ENCODE results near the gene FTO.

The FTO gene

GRCh38 chr16:53936052-53936451 lies 232.1 kb downstream of the FTO start:
- DNase-seq (ENCODE audit: low spot score): no peak

GRCh38 chr16:53936529-53936928 lies 232.6 kb downstream of the FTO start:
- DNase-seq (ENCODE audit: low spot score): no peak

- DNase-seq (ENCODE audit: low spot score): no peak
Observed at GRCh38 chr16:53937161-53937880, 233.4 kb downstream of the FTO start.

- DNase-seq (ENCODE audit: low spot score): no peak
Observed at GRCh38 chr16:53944025-53944424, 240.1 kb downstream of the FTO start.

DNA sequence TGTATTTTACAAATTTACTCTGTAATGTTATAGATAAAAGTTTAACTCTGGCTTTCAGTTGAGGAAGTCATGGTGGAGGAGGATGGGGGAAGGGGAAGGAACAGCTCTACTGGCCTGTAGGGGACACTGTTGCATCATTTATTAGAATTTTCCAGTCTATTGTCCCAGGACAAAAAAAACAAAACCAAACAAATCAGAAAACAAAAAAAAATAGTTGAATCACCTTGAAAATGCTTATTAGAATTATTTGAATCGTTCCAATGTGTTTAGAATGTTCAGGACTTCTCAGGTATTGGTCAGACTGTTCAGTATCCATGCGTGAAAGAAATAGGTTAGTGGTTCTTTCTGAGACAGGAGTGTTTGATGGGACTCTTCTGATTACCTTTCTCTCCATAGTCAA lies 242.0 kb downstream of the FTO start:
- peak; percentile 32 for DNase-seq (ENCODE audit: low spot score)

GRCh38 chr16:53946746-53947386 lies 242.9 kb downstream of the FTO start:
- no peak for DNase-seq (ENCODE audit: low spot score)

- DNase-seq (ENCODE audit: low spot score): no peak
Observed at GRCh38 chr16:53947642-53948041, 243.7 kb downstream of the FTO start.

- DNase-seq (ENCODE audit: low spot score): no peak
Observed at GRCh38 chr16:53948326-53948725, 244.4 kb downstream of the FTO start.

GRCh38 chr16:53948734-53949430 lies 244.9 kb downstream of the FTO start:
- DNase-seq (ENCODE audit: low spot score): no peak

DNA sequence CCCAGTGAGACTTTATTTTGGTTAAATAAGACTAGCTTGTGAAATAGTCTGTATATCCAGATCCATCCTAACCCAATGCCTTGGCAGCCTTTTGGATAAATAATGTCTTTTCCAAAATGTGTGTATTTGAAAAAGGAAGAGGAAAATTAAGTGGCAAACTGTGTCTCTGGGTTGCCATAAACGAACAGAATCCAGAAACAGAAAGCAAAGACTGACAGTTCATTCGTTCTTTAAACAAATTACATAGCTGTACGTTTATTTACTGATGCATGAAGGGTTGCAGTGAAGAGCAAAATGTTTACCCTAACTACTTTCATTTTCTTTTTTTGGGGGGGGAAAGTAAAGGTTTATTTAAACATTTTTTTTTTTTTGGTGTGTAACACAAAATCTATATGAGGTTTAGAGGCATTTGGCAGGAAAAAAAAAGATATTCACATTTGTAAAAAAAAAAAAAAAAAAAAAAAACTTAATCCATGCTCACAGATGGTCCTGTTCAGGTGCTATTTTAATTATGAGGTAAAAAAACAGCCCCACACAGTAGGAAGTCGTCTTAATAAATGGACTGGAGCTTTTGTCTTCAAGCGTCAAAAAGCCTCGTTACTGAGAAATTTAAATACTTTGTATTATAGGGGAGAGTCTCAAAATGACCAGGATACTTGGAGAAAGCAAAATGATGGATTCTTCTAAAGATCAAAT lies 245.9 kb downstream of the FTO start:
- no peak for DNase-seq (ENCODE audit: low spot score)

- DNase-seq (ENCODE audit: low spot score): no peak
Observed at GRCh38 chr16:53950677-53951076, 246.7 kb downstream of the FTO start.

GRCh38 chr16:53952215-53953208 lies 248.6 kb downstream of the FTO start:
- no peak for DNase-seq (ENCODE audit: low spot score)

DNA sequence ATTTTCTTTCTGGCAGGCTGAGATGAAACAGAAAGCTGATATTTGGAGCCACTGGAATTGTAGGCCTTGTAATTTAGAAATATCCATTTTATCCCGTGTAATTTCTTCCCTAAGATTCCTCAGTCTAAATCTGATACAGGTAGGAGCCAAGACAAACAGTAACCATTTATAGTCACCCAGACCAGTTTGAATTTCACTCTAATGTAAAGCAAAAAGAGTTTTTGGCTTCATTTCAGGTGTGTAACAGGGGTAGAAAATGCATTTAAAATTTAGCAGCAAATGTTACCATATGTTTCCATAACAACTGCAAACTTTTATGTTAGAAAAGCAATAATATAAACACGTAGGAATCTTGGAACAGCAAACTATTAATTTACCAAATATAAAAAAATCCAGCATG lies 249.4 kb downstream of the FTO start:
- no peak for DNase-seq (ENCODE audit: low spot score)

DNA sequence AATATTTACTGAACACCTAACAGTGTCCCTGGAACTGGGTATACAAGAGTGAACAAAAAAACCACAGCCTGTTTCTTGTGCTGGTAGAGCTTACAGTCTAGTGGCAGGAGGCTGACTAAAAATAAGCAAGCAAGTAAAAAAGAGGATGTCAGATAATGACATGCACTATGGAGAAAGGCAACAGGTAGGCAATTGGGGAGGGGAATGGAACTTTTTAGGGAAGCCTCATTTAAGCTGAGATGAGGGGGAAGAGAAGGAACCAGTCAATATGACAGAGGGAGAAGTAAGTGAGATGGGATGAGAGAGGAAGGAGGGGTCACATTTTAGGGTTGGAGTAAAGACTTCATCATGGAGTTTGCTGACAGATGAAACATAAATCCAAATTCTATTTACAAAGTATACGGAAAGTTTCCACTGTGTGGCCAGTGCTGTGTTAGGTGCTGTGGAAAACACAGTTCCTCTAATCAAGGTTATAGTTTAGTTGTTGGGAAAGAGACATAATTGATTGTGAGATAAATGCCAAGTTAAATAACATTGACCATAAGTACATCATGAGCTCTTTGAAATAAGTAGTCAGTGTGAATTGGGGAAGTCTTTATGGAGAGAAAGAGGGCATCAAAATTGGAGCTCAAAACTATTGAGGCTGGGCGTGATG lies 251.4 kb downstream of the FTO start:
- DNase-seq (ENCODE audit: low spot score): no peak

- no peak for DNase-seq (ENCODE audit: low spot score)
Observed at GRCh38 chr16:53958341-53958880, 254.5 kb downstream of the FTO start.

DNA sequence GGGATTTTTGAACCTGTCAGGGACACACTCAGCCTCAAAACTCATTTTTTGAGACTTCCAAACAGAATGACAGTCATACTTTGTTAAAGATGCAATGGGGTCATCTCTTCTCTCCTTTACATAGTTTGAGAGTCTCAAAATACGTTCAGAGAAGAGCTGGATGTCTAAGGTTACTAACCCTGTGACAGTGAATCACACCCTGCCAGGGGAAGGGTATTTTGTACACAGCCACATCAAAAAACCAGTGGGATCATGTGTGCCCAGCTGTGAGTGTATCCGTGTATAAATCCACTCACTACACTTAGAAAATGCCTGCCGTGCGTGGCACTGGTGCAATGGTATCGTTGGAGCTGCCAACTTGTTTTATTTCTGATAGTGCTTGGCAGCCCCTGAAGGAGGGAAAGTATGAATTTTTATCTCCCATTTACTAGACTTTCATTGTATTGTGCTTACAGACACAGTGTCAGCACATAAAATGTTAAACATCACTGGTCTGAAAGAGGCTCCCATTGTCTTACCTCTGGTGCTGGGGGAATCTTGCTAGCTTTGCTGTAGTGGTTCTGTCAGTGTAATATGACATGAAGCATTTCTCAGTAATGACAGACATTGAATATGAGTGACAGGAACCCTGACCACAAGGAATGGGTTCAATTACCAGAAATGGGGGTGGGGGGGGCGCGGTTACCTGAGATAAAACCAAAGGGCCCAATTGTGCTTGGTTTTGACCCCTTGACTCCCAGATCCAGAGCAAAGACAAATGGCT lies 256.3 kb downstream of the FTO start:
- DNase-seq (ENCODE audit: low spot score): no peak

DNA sequence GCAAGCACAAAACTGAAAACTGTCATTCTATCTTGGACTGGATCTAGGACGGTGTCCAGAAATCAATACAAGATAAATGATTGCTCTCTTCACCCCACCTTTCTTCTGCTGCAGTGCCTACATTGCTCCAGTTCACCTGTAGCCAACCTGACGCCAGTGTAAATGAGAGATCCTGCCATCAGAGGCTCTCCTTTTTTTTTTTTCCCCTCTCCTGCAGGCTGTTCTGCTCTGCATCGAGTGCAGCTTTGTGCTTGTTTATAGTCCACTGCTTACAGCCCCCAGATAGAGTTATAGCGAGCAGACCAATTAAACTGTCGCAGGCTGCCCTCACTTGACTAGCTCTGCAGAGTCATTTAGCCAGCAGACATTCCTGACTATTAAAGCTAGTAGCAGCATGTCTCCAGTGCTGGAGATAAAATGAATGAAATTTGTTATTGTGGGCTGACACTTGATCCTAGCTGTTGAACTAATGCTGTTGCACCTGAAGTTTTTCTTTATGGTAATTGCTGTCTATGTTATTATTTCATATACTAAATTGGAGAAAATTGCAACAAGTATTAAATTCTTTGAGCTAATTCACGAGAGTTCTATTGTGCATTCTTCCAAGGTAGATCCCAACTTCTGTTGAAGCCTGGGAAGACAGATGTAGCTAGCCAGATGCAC lies 257.1 kb downstream of the FTO start:
- DNase-seq (ENCODE audit: low spot score): no peak

DNA sequence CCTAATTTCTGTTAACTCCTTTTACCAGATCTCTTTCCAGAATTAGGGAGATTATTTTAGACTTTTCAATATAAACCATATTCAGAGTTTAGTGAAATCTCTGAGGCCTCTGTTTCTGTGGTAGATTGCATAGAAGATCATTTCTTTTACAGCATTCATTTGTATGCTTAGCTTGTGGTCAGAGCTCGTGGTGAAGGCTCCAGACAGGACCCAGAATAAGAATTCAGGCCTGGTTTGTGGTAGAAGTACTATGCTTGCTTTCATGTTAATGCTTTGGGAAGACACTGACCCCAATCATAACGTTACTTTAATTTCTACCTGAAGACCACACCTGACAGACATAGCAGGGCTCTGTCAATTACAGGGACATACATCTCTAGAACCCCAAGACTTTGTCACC lies 258.1 kb downstream of the FTO start:
- DNase-seq (ENCODE audit: low spot score): no peak

- no peak for DNase-seq (ENCODE audit: low spot score)
Observed at GRCh38 chr16:53964145-53964790, 260.3 kb downstream of the FTO start.

Measured in iPS-NIHi11 (cell line).